ENCODE measurements around the gene TLCD4.
"Not testable (repeated sequence)": the region's sequence is repeated elsewhere in the genome, so short reads cannot be mapped to it uniquely, and the experiment has no call there.

The TLCD4 gene

DNA sequence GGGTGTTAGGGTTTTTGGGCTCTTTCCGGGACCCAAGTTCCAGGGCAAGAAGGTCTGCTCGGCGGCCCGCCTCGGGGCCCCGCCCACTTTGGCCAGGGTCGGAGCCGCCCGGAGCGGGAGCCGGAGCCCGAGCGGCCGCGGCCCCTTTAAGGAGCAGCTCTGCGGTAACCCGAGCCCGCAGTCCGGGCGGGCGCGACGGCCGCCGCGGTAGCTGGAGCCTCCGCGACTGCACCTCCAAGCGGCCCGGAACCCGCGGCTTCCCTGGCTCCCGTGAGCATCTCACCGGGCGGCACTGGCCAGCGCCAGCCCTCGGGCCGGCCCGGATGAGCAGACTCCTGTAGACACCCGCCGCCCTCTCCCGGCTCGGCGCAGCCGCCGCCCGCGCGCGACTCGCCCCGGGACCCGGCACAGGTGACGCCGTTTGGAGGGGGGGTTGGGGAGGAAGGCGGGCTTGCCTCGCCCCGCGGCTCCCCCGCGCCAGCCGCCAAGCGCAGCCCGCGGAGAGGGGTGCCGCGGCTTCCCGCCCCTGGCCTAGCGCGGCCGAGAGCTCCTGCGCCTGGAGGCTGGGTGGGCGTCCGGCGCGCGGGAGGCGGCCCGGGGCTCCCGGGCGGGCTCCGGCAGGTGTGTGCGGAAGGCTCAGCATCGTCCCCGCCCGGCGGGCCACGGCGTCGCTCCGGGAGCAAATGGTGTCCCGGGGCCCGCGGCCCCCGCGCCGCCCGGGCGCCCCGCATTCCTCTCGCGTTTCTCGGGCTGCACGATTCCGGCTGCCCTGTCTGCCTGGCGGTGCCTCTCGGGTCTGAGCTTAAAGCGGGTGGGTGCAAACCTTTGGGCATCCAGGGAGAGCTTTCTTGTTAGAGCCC lies at the start of gene TLCD4:
Gene TLCD4, plus strand, starts transcription at position 149 of the 860 bp plus-strand sequence. CDS start 26,547 bp downstream, outside the sequence.
- DNase-seq: peak in 1 of 4 experiments; percentile 23

DNA sequence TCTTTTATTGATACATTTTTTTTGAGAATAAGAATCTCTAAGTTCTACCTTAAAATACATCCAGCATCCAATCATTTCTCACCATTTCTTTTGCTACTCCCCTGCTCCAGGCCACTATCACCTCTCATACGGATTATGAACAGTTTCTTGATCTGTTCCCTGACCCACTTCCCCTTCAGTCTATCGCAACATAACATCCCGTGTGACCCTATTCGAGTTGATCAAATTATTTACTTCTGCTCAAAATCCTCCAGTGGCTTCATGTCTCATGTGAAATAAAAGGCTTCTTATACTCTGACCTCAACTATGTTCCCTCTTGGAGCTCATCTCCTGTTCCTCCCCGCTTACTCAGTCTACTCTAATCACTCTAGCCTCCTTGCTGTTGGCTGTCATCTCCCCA lies 49.6 kb upstream of the TLCD4 start:
- DNase-seq: no peak

- no peak for DNase-seq
Measured at GRCh38 chr1:95068956-95069709, 48.0 kb upstream of the TLCD4 start.

GRCh38 chr1:95069710-95070093 lies 47.5 kb upstream of the TLCD4 start:
- no peak for DNase-seq

DNA sequence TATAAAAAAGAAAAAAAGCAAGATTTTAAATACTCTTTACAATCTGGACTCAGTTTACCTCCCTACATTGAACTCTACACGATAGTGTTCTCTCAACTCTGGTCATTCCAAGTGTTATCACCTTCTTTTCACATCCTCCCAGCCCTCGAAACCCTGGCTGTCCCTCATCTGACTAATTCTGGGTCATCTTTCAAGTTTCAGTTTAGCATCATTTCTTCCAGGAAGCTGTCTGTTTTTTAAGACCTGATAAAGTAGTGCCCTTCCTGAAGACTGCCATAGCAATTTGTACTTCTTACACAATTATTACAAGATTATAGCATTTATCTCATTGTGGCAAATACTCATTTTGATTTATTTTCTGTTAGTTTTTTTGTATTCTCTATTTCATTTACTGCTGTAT lies 45.6 kb upstream of the TLCD4 start:
- DNase-seq: no peak

DNA sequence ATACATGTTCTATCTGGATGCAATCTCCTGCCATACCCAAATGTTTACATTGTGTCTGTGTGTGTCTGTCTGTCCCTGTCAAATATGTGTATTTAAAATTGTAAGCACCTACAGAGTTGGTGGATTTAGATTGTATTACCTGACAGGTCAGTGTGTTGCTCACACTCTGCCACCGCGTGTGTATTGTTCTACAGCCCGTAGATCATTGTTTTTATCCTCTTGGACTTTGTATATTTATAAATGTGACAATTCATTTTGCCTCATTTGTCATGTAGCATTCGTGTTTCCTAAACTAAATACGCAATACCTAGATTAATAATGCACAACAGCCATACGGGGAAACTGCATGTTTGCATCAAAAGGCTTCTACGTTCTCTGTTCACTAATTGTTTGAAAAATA lies 45.0 kb upstream of the TLCD4 start:
- DNase-seq: no peak

DNA sequence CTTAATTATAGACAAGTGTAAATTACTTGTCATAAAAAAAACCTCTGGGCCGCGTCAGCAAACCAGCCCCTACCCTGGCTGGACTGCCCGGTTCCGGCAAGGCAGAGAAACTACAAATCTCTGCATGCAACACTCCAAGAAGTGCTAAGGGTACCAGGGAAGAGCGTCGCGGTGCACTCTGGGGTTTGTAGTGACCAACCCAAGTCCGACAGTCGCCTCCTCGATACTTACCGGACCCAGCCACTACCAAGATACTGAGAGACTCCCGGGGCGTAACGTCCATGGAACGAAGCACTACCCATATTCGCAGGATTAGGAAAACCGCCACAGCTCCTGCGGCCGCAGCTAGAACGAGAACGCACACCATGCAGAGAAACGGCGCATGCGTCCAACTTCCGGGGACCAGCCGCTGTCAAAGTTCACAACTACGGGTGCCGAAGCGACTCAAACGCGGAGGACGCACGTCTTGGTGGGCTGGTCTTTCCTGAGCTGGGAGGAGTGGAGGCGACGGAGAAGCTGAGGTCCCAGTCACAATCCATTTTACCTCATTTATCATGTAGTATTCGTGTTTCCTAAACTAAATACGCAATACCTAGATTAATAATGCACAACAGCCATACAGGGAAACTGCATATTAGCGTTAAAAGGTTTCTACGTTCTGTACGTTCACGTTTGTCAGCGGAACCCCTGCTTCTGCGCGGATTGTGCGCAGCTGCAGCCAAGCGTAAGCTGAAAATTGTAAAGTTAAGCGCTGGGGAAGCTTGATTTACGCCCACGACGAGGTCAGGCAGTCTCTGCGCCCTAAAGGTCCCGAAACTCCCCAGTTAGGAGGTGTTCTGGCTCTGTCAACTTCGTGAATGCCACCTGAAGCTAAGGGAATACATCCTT lies 44.4 kb upstream of the TLCD4 start, which contains the start of gene ALG14:
Gene ALG14, minus strand, starts transcription at position 420 of the 888 bp plus-strand sequence. Its CDS starts 53 bp downstream, at position 367.
- peak; percentile 69 to 85 (median 81) for DNase-seq

GRCh38 chr1:95073446-95073845 lies 43.7 kb upstream of the TLCD4 start:
- DNase-seq: no peak

DNA sequence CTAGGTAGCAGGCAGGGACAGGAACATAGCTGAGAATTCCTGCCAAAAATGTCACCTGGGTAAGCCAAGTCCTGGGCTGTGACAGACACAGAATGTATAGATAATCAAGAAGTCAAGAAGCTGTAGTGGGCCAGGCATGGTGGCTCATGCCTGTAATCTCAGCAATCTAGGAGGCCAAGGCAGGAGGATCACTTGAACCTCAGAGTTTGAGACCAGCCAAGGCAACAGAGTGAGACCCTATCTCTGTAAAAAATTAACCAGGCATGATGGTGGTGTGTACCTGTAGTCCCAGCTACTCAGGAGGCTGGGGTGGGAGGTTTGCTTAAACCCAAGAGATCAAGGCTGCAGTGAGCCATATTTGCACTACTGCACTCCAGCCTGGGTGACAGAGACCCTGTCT lies 41.1 kb upstream of the TLCD4 start:
- no peak for DNase-seq

GRCh38 chr1:95080446-95080845 lies 36.7 kb upstream of the TLCD4 start:
- no peak for DNase-seq

- no peak for DNase-seq
Measured at GRCh38 chr1:95080879-95081278, 36.3 kb upstream of the TLCD4 start.

- peak in 1 of 4 experiments; percentile 1 for DNase-seq
Measured at GRCh38 chr1:95084317-95085176, 32.6 kb upstream of the TLCD4 start.

DNA sequence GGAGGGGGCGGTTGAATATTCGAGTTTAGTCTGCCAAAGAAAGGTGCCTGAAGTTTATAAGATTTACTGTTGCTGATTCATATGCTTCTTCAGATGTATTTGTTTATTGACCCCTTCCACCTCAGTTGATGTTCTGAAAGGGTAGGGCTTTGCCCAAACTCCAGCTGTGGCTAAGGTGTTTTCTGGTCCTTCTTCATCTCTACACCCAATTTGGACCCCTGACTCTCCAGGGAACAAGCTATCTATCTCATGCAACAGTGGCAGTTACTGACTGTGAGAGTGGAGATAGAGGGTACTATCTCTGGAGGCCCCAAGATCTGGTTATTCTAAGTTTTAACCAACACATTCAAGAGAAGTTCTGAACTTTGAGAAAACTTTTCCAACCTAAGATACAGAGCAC lies 31.8 kb upstream of the TLCD4 start:
- no peak for DNase-seq

DNA sequence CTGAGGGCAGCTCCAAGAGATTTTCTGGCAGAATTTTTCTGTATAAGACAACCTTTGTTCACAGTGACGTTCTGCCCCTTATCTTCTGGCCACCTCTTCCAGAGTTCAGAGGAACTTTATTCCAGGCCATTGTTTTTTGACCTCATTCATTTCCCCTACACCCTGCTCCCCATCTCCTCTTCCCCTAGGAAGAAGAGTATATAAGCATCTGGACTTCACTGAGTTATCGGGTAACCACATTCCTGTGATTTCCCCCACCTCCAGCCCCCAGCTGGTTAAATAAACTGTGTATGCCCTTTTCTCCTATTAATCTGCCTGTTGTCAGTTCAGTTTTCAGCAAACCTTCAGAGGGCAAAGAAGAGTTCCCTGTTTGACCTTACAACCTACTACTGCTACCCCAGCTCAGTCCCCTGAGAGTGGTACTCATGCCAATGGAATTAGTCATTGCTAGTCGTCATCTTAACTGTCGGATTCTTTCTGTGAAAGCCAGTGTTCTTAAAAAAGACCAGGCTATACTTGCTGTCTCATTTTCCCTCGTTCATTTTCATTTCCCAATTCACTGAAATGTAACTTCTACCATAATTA lies 30.1 kb upstream of the TLCD4 start:
- DNase-seq: no peak

DNA sequence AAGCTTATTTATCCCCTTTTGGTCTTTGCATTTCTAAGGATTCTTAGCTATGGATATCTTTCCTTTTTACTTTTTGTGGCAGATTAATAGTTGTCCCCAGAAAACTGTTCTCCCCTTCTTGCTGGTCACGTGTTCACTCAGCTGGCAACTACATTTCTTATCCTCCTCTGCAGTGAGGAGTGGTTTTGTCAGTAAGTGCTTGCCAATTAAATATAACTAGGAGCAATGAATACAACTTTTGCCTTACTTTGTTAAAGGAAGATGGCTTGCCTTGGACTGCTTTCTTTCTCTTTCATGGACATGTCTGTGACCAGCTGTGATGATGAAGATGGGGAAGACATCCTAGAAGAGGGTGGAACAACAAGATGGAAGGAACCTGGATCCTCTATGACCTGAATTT lies 28.9 kb upstream of the TLCD4 start:
- DNase-seq: no peak

- DNase-seq: no peak
Measured at GRCh38 chr1:95089650-95090287, 27.4 kb upstream of the TLCD4 start.

DNA sequence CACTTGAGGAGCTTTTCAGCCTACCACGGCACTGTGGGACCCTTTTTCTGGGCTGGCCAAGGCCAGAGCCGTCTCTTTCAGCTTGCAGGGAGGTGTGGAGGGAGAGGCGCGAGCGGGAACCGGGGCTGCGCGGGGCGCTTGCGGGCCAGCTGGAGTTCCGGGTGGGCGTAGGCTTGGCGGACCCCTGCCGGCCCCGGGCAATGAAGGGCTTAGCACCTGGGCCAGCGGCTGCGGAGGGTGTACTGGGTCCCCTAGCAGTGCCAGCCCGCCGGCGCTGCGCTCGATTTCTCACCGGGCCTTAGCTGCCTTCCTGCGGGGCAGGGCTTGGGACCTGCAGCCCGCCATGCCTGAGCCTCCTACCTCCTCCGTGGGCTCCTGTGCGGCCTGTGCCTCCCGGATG lies 25.9 kb upstream of the TLCD4 start:
- DNase-seq: not testable (repeated sequence)

DNA sequence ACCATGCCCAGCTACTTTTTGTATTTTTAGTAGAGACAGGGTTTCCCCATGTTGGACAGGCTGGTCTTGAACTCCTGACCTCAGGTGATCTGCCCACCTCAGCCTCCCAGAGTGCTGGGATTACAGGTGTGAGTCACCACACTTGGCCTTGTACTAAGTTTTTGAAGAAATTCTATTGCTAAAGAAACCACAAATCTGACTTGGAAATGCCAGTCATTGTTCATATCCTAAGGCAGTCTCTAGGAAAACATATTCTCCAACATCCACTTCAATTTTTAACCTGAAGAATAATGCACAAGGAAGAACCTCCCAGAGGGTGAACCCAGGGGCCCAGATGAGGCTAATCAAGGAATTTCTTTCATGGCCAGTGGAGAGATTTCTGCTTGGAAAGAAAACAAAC lies 24.3 kb upstream of the TLCD4 start:
- not testable (repeated sequence) for DNase-seq

DNA sequence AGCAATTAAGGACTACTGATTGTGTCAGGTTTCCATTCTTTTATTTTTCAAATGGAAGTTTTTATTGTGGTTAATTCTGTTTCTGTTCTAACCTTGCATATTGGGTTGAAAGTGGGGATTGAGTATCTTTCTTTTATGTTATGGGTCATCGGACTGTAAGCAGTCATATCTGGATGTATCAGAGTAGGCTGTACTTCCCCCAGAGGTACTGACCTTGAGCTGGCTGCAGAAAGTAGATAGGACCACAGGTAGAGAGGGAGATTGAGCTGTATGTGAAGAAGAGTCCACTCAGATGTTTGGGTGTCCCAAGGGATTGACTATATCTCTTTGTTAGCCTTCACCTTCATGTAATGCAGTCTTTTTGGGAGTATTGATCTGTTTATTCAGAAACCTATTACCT lies 23.9 kb upstream of the TLCD4 start:
- no peak for DNase-seq

DNA sequence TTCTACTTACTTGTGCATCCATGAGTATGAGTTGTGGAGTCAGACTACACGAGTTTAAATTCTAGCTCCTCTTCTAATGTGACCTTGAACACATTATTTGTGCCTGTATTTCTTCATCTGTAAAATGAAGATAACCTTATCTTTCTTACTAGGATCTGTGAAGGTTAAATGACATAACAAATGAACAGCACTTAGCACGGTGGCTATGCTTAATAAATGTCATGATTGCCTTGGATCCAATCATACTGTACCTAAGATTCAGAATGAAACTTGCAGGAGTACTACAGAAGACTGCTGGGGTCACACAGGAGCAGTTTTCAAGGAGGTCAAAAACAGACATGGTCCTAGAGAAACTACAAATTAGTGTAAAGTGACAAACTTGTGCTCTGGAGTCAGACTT lies 22.2 kb upstream of the TLCD4 start:
- DNase-seq: no peak

GRCh38 chr1:95095833-95096217 lies 21.3 kb upstream of the TLCD4 start:
- no peak for DNase-seq

All from activated naive CD4-positive, alpha-beta T cell (primary cell).